Neural cell (in vitro differentiated cells): ENCODE results near the gene TSFM. TPM values are rescaled to one million over a fixed set of nuclear protein-coding genes. Genes with fewer than 3 reads are reported as not detected.
A peak's percentile ranks its signal among the peaks of the same experiment; 100 is the strongest.

ENCODE experiments used
- H2AFZ ChIP-seq: fragments of 200-600, 300-800 bp; sonication (generic), shearing (Covaris generic); 2 replicates; pipeline ENCODE4 v1.6.0; 2014; ENCODE audit warnings: low read depth, mild to moderate bottlenecking, antibody characterized with exemption, low read length, moderate library complexity
- H3F3A ChIP-seq: fragments of 200-600 bp; shearing (Covaris generic); 2 replicates; pipeline ENCODE4 v1.6.1; 2016; ENCODE audit warnings: mild to moderate bottlenecking, moderate library complexity, mixed read lengths, antibody characterized with exemption, low read length; ENCODE audit not compliant: insufficient read depth, poor library complexity, severe bottlenecking
- H3K27ac ChIP-seq: fragments of 200-600, 300-800 bp; sonication (generic), shearing (Covaris generic); 2 replicates; pipeline ENCODE4 v1.5.1; 2014; ENCODE audit warnings: mild to moderate bottlenecking, low read length, moderate library complexity
- H3K27me3 ChIP-seq: fragments of 300-800, 200-600 bp; sonication (generic), shearing (Covaris generic); 2 replicates; pipeline ENCODE4 v1.6.0; 2014; ENCODE audit warnings: mild to moderate bottlenecking, low read depth, low read length, moderate library complexity; ENCODE audit not compliant: insufficient read depth
- H3K36me3 ChIP-seq: fragments of 300-800, 200-600 bp; sonication (generic), shearing (Covaris generic); 2 replicates; pipeline ENCODE4 v1.5.1; 2014; ENCODE audit warnings: mild to moderate bottlenecking, antibody characterized with exemption, low read length, moderate library complexity; ENCODE audit not compliant: insufficient read depth
- H3K4me2 ChIP-seq: fragments of 300-800, 200-600 bp; sonication (generic), shearing (Covaris generic); 2 replicates; pipeline ENCODE4 v1.6.0; 2014; ENCODE audit warnings: mild to moderate bottlenecking, low read length
- H3K4me3 ChIP-seq: fragments of 300-800, 200-600 bp; sonication (generic), shearing (Covaris generic); 2 replicates; pipeline ENCODE4 v1.5.1; 2014; ENCODE audit warnings: mild to moderate bottlenecking, low read length, moderate library complexity
- H3K79me2 ChIP-seq: fragments of 200-600 bp; shearing (Covaris generic); replicated peaks from 2 replicates; pipeline ENCODE4 v1.6.0; 2014; ENCODE audit warnings: mild to moderate bottlenecking, low read length, moderate library complexity; ENCODE audit not compliant: insufficient read depth
- H3K9ac ChIP-seq: fragments of 300-800, 200-600 bp; sonication (generic), shearing (Covaris generic); 2 replicates; pipeline ENCODE4 v1.6.1; 2016; ENCODE audit warnings: mild to moderate bottlenecking, low read length, mixed read lengths
- H3K9me2 ChIP-seq: fragments of 200-600 bp; shearing (Covaris generic); 2 replicates; pipeline ENCODE4 v1.6.1; 2016; ENCODE audit warnings: mild to moderate bottlenecking, low read length, mixed read lengths; ENCODE audit not compliant: insufficient read depth
- H3K9me3 ChIP-seq: fragments of 200-600, 300-800 bp; sonication (generic), shearing (Covaris generic); 2 replicates; pipeline ENCODE4 v1.6.1; 2016; ENCODE audit warnings: mild to moderate bottlenecking, mixed run types, low read length, moderate library complexity, mixed read lengths
- H4K20me1 ChIP-seq: fragments of 200-600 bp; shearing (Covaris generic); 2 replicates; pipeline ENCODE4 v1.6.1; 2016; ENCODE audit warnings: mild to moderate bottlenecking, mixed run types; ENCODE audit not compliant: insufficient read depth
- EP300 ChIP-seq: fragments of 450-650 bp; conservative IDR thresholded peaks from 2 replicates; pipeline ENCODE4 v1.6.1; 2014; ENCODE audit warnings: antibody characterized with exemption, mild to moderate bottlenecking, moderate library complexity; ENCODE audit not compliant: poor library complexity, severe bottlenecking
- EZH2 ChIP-seq: fragments of 200-600, 300-800 bp; shearing (Covaris generic), sonication (generic); IDR thresholded peaks from 2 replicates; pipeline ENCODE4 v1.6.1; 2014; ENCODE audit warnings: antibody characterized with exemption, low read length, borderline replicate concordance, mild to moderate bottlenecking; ENCODE audit not compliant: insufficient read depth, poor library complexity, severe bottlenecking
- MXI1 ChIP-seq: fragments of 450-650 bp; conservative IDR thresholded peaks from 2 replicates; pipeline ENCODE4 v1.6.1; 2014; ENCODE audit warnings: antibody characterized with exemption, mild to moderate bottlenecking; ENCODE audit not compliant: poor library complexity, severe bottlenecking
- POLR2AphosphoS5 ChIP-seq: IDR thresholded peaks from 2 replicates; pipeline ENCODE4 v1.6.1; 2012
- RAD21 ChIP-seq: fragments of 450-650 bp; conservative IDR thresholded peaks from 2 replicates; pipeline ENCODE4 v1.6.1; 2014; ENCODE audit warnings: antibody characterized with exemption, mild to moderate bottlenecking, moderate library complexity
- SMC3 ChIP-seq: fragments of 450-650 bp; conservative IDR thresholded peaks from 2 replicates; pipeline ENCODE4 v1.6.1; 2014; ENCODE audit warnings: antibody characterized with exemption, mild to moderate bottlenecking, moderate library complexity; ENCODE audit not compliant: poor library complexity
- TAF1 ChIP-seq: IDR thresholded peaks from 2 replicates; pipeline ENCODE4 v1.6.1; 2012; ENCODE audit warnings: low read depth
- polyA plus RNA-seq: library from polyadenylated mRNA; depleted of rRNA; stranded (reverse); fragments of >200 nt; gene quantifications from 2 replicates; pipeline ENCODE4 v1.2.3, GENCODE V29; 2014
- TF ChIP-seq, protein P1 (sequence below): IDR thresholded peaks from 2 replicates; pipeline ENCODE4 v1.6.1; 2012; ENCODE audit warnings: borderline replicate concordance
- TF ChIP-seq, protein P2 (sequence below): fragments of 450-650 bp; IDR thresholded peaks from 2 replicates; pipeline ENCODE4 v1.5.1; 2014; ENCODE audit warnings: antibody characterized with exemption, mild to moderate bottlenecking, moderate library complexity; ENCODE audit not compliant: poor library complexity, severe bottlenecking

The TSFM gene
- polyA plus RNA-seq, 1 donor from 2014 or later = 37.8 TPM

DNA sequence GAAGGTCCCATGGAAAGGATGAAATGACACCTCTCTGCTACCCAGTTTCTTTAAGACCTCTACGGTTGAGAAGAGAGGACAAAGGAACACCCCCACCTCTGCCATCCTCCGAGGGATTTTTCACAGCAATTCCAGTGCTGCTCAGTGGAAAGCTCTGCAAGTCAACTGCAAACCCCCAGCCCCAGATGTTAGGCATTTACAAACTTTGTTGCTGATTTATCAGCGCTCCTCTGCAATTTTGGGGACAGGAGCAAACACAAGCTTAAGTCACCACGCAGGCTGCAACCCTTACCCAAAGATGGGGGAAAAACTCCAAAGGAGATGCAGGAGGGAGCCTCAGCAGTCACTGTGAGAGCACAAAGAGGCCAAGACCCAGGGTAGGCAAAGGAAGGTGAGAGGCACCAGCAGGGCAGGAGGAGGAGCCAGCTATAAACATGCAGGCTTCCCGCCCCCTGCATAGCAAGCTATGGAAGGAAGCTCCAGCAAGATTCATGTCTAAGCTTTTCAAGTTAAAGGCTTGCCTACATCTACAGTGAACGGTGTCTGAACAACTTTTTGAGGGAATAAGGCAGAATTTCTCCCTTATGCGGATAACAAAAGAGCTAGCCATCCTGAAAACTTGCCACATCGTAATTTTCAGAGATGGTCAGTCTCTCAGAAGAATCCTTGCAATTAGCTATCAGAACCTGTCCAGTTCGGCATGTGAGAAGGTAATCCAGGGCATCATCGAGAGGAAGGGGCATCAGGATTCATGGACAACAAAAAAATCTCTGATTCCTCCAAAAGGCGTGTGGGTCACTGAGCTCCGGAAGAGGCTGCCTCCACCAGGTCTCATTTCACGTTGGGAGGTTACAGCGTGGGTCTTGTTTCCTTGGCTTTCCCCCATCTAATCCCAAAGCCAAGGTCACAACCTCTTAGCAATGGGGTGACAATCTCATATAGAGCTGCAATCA is 60.0 kb downstream of the TSFM start:
- H3K9ac ChIP-seq = peak overlapping the region; percentile 63
- H4K20me1 ChIP-seq = peaks cover 22% of the 10 kb centered on the region
- H2AFZ ChIP-seq = no peak overlapping the region
- no peaks in the 10 kb centered on the region for H3K9me2 ChIP-seq
- no peaks in the 10 kb centered on the region for H3F3A ChIP-seq
- H3K36me3 ChIP-seq = no peaks in the 10 kb centered on the region
- no peaks in the 10 kb centered on the region for H3K9me3 ChIP-seq
- H3K4me2 ChIP-seq = peak overlapping the region; percentile 93
- H3K27me3 ChIP-seq = no peaks in the 10 kb centered on the region
- H3K4me3 ChIP-seq = peak overlapping the region; percentile 100
- no peak for TF ChIP-seq MXI1
- peak; percentile 79 for TF ChIP-seq POLR2AphosphoS5
- peak; percentile 73 for TF ChIP-seq TAF1
- no peak for TF ChIP-seq EZH2
- TF ChIP-seq, protein P1, sequence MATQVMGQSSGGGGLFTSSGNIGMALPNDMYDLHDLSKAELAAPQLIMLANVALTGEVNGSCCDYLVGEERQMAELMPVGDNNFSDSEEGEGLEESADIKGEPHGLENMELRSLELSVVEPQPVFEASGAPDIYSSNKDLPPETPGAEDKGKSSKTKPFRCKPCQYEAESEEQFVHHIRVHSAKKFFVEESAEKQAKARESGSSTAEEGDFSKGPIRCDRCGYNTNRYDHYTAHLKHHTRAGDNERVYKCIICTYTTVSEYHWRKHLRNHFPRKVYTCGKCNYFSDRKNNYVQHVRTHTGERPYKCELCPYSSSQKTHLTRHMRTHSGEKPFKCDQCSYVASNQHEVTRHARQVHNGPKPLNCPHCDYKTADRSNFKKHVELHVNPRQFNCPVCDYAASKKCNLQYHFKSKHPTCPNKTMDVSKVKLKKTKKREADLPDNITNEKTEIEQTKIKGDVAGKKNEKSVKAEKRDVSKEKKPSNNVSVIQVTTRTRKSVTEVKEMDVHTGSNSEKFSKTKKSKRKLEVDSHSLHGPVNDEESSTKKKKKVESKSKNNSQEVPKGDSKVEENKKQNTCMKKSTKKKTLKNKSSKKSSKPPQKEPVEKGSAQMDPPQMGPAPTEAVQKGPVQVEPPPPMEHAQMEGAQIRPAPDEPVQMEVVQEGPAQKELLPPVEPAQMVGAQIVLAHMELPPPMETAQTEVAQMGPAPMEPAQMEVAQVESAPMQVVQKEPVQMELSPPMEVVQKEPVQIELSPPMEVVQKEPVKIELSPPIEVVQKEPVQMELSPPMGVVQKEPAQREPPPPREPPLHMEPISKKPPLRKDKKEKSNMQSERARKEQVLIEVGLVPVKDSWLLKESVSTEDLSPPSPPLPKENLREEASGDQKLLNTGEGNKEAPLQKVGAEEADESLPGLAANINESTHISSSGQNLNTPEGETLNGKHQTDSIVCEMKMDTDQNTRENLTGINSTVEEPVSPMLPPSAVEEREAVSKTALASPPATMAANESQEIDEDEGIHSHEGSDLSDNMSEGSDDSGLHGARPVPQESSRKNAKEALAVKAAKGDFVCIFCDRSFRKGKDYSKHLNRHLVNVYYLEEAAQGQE = peak; percentile 39
- TF ChIP-seq, protein P2, sequence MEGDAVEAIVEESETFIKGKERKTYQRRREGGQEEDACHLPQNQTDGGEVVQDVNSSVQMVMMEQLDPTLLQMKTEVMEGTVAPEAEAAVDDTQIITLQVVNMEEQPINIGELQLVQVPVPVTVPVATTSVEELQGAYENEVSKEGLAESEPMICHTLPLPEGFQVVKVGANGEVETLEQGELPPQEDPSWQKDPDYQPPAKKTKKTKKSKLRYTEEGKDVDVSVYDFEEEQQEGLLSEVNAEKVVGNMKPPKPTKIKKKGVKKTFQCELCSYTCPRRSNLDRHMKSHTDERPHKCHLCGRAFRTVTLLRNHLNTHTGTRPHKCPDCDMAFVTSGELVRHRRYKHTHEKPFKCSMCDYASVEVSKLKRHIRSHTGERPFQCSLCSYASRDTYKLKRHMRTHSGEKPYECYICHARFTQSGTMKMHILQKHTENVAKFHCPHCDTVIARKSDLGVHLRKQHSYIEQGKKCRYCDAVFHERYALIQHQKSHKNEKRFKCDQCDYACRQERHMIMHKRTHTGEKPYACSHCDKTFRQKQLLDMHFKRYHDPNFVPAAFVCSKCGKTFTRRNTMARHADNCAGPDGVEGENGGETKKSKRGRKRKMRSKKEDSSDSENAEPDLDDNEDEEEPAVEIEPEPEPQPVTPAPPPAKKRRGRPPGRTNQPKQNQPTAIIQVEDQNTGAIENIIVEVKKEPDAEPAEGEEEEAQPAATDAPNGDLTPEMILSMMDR = no peak
- no peak for TF ChIP-seq EP300
- H3K79me2 ChIP-seq = peaks cover 87% of the 10 kb centered on the region
- peak overlapping the region; percentile 71 for H3K27ac ChIP-seq

DNA sequence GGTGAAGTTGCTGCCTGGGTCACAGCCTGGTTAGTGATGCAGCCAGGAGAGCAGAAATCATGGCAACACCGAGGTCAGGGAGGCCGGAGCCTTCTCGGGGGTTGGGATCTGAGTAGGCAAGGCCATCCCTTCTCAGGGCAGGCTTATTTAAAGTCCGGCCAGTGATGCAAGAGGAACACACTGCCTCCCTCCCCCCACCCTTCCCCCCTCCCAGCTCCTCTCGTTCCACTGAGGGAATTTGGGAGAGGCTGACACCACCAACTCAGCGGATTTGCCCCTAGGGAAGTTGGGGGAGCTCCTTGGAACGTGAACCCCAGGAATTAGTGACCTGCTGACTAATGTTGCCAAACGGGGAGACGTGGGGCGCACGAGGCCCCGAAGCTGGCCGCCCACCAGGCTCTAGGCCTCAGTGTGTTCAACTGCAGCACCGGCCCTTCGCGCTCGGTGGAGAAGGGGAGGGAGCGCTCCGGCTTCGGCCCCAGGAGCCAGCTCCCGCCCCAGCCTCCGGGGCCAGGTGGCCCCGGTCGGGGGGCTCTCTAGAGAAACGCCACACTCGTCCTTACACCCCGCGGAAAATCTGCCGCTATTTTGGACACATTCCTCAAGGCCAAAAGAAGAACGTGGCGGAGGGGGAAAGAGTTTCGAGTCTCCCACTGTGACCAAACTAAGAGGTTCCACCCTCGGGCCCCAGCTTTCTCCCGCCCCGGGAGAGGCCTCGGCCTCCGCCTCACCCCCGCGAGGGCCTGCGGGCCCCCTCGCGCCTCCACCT is 62.3 kb downstream of the TSFM start:
- no peaks in the 10 kb centered on the region for H3F3A ChIP-seq
- H4K20me1 ChIP-seq = peaks cover 22% of the 10 kb centered on the region
- no peaks in the 10 kb centered on the region for H3K9me3 ChIP-seq
- no peaks in the 10 kb centered on the region for H3K36me3 ChIP-seq
- peak overlapping the region; percentile 91 for H3K4me2 ChIP-seq
- H3K9me2 ChIP-seq = no peaks in the 10 kb centered on the region
- peaks cover 65% of the 10 kb centered on the region for H3K79me2 ChIP-seq
- no peaks in the 10 kb centered on the region for H3K27me3 ChIP-seq
- peak overlapping the region; percentile 98 for H3K27ac ChIP-seq
- TF ChIP-seq EP300 (no peak), TAF1 (no peak), EZH2 (no peak), RAD21 (no peak), POLR2AphosphoS5 (peak; percentile 36), SMC3 (peak; percentile 17), MXI1 (no peak)
- TF ChIP-seq, protein P2 = no peak
- TF ChIP-seq, protein P1 = no peak
- no peak overlapping the region for H2AFZ ChIP-seq
- peak overlapping the region; percentile 91 for H3K9ac ChIP-seq
- H3K4me3 ChIP-seq = peak overlapping the region; percentile 100
